ENCODE measurements around the gene MAGED1. TPM values are rescaled to one million over a fixed set of nuclear protein-coding genes. Genes with fewer than 3 reads are reported as not detected.

MAGED1 gene
- total and polyA plus RNA-seq, 2 donors (not counting 1 experiment from before 2014, with no cell fraction given): 72.0 to 390 TPM

DNA sequence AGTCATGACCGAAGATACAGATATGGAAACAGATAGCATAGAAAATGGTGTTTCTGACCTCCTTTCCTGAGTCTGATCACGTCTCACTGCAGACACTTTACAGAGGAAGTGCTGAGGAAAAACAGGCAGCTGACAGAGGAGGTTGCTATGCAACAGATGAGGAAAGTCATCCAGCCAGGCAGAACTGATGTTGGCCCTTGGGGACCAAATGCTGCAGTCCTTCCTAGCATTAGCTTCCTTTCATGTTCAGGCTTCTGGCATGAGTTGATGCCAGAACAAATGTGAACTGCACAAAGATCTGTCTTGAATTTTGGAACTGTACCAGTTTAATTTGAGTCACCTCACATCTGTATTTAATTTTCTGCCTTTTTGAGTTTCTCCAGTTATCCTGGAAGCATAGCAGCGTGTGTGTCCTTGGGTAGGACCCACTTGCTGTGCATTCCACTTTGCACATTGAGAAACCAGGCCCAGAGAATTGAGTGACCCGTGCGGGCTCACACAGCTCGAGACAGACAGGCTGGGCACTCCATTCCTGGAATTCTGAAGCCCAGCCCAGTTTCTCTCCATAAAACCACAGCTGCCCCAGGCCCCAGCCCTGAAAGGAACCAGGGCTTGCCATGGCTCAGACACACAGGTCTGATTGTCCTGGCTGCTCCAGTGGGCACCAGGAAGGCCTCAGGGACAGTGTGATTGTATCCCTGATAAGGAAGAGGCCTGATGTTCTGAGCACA is 1.4 kb upstream of the MAGED1 start:
- H3K4me2 ChIP-seq (ENCODE audit: extremely low read depth, insufficient read depth, low read length): peak overlapping the region; percentile 44
- H3K4me1 ChIP-seq (ENCODE audit: control insufficient read depth, extremely low read depth, insufficient read depth, low read length): peaks cover 11% of the 10 kb centered on the region
- H2AFZ ChIP-seq (ENCODE audit: low read length): no peak overlapping the region
- peaks cover 33% of the 10 kb centered on the region for H3K79me2 ChIP-seq (ENCODE audit: control insufficient read depth, insufficient read depth, low read length)
- TF ChIP-seq EZH2 (IDR thresholded peaks at IDR 0.05; ENCODE audit: low read length, missing control alignments): no peak
- TF ChIP-seq, protein P1, sequence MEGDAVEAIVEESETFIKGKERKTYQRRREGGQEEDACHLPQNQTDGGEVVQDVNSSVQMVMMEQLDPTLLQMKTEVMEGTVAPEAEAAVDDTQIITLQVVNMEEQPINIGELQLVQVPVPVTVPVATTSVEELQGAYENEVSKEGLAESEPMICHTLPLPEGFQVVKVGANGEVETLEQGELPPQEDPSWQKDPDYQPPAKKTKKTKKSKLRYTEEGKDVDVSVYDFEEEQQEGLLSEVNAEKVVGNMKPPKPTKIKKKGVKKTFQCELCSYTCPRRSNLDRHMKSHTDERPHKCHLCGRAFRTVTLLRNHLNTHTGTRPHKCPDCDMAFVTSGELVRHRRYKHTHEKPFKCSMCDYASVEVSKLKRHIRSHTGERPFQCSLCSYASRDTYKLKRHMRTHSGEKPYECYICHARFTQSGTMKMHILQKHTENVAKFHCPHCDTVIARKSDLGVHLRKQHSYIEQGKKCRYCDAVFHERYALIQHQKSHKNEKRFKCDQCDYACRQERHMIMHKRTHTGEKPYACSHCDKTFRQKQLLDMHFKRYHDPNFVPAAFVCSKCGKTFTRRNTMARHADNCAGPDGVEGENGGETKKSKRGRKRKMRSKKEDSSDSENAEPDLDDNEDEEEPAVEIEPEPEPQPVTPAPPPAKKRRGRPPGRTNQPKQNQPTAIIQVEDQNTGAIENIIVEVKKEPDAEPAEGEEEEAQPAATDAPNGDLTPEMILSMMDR (conservative IDR thresholded peaks at IDR 0.05 in 1 of 2, IDR thresholded peaks at IDR 0.05 in 1 of 2; ENCODE audit: low read depth in 1 of 2, low read length in 2 of 2): no peak
- H3K9ac ChIP-seq (ENCODE audit: insufficient read depth, low read length): no peak overlapping the region
- no peaks in the 10 kb centered on the region for H3K27me3 ChIP-seq (ENCODE audit: control insufficient read depth, insufficient read depth, low read length)
- no peaks in the 10 kb centered on the region for H4K20me1 ChIP-seq (ENCODE audit: control insufficient read depth, extremely low read depth, insufficient read depth, low read length)
- no peaks in the 10 kb centered on the region for H3K9me3 ChIP-seq (ENCODE audit: control insufficient read depth, insufficient read depth, low read depth, low read length)
- H3K27ac ChIP-seq (ENCODE audit: insufficient read depth, low read length): peak overlapping the region; percentile 79
- DNase-seq (ENCODE audit: low read depth in 2 of 2): peak; percentile 71 to 81
- peaks cover 2% of the 10 kb centered on the region for H3K36me3 ChIP-seq (ENCODE audit: control insufficient read depth, insufficient read depth, low read length)
- no peak overlapping the region for H3K4me3 ChIP-seq (replicated peaks in 1 of 4; ENCODE audit: control extremely low read depth in 1 of 4, insufficient read depth in 1 of 4, low read depth in 3 of 4, low read length in 4 of 4)

DNA sequence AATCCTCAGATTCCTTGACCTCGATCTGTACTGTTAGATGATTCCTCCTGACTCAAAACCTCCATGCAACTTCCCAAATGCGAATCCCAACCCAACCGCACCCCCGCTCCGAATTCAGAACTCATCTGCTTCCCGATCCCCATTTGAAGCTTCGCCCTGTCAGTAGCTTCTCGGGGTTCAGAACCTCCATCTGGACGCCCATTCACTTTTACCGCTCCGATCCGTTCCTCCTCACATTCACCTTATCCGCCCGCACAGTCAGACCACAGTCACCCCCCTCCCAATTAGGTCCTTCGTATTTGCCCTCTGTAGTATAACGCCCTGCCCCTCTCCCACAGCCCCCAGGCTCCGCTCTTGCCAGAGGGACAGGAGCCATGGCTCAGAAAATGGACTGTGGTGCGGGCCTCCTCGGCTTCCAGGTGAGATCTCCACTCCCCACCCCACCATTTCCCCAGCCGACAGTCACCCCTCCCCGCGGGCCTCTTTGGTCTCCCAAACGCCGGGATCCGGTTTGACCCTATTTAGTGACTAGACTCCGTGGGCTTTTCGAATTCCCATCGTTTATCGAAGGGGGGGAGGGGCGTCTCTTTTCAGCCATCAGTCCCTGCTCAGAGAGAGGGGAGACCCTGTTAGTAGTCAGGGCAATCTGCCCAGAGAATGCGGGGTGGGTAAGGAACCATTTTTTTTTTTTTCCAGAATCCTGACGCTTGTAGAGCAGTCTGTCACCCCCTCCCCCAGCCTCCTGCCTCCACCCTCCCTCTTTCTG is 691 bp downstream of the MAGED1 start:
- peak overlapping the region; percentile 72 for H3K9ac ChIP-seq (ENCODE audit: insufficient read depth, low read length)
- H3K79me2 ChIP-seq (ENCODE audit: control insufficient read depth, insufficient read depth, low read length): peaks cover 42% of the 10 kb centered on the region
- DNase-seq (ENCODE audit: low read depth in 2 of 2): peak; percentile 29 to 47
- no peak for TF ChIP-seq EZH2 (IDR thresholded peaks at IDR 0.05; ENCODE audit: low read length, missing control alignments)
- TF ChIP-seq, protein P1 (conservative IDR thresholded peaks at IDR 0.05 in 1 of 2, IDR thresholded peaks at IDR 0.05 in 1 of 2; ENCODE audit: low read depth in 1 of 2, low read length in 2 of 2): no peak
- H3K4me2 ChIP-seq (ENCODE audit: extremely low read depth, insufficient read depth, low read length): peak overlapping the region; percentile 88
- H4K20me1 ChIP-seq (ENCODE audit: control insufficient read depth, extremely low read depth, insufficient read depth, low read length): peaks cover 2% of the 10 kb centered on the region
- peaks cover 7% of the 10 kb centered on the region for H3K36me3 ChIP-seq (ENCODE audit: control insufficient read depth, insufficient read depth, low read length)
- H3K9me3 ChIP-seq (ENCODE audit: control insufficient read depth, insufficient read depth, low read depth, low read length): no peaks in the 10 kb centered on the region
- no peak overlapping the region for H2AFZ ChIP-seq (ENCODE audit: low read length)
- no peaks in the 10 kb centered on the region for H3K27me3 ChIP-seq (ENCODE audit: control insufficient read depth, insufficient read depth, low read length)
- H3K27ac ChIP-seq (ENCODE audit: insufficient read depth, low read length): peak overlapping the region; percentile 84
- peak overlapping the region; percentile 75 to 90 (median 76) for H3K4me3 ChIP-seq (replicated peaks in 1 of 4; ENCODE audit: control extremely low read depth in 1 of 4, insufficient read depth in 1 of 4, low read depth in 3 of 4, low read length in 4 of 4)
- H3K4me1 ChIP-seq (ENCODE audit: control insufficient read depth, extremely low read depth, insufficient read depth, low read length): peaks cover 11% of the 10 kb centered on the region

DNA sequence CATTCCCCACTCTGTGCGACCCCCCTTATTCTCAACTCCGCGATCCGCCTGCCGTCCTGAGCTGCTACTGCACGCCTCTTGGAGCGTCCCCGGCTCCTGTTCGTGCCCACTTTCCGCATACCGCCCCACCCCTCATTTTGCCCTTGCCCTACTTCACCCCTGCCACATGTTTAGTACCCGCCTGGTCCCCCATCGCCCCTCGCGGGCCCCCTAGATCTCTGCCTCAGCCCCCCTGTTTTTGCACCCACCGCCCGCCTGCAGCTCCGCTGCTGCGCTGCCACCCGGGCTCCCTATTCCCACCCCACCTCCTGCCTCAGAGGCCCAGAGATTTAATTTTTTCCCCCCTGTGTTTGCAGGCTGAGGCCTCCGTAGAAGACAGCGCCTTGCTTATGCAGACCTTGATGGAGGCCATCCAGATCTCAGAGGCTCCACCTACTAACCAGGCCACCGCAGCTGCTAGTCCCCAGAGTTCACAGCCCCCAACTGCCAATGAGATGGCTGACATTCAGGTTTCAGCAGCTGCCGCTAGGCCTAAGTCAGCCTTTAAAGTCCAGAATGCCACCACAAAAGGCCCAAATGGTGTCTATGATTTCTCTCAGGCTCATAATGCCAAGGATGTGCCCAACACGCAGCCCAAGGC is 1.4 kb downstream of the MAGED1 start:
- peaks cover 42% of the 10 kb centered on the region for H3K79me2 ChIP-seq (ENCODE audit: control insufficient read depth, insufficient read depth, low read length)
- no peaks in the 10 kb centered on the region for H3K27me3 ChIP-seq (ENCODE audit: control insufficient read depth, insufficient read depth, low read length)
- peak overlapping the region; percentile 88 for H3K4me2 ChIP-seq (ENCODE audit: extremely low read depth, insufficient read depth, low read length)
- DNase-seq (ENCODE audit: low read depth in 2 of 2): peak; percentile 36 to 42
- H3K9ac ChIP-seq (ENCODE audit: insufficient read depth, low read length): peak overlapping the region; percentile 72
- no peak overlapping the region for H2AFZ ChIP-seq (ENCODE audit: low read length)
- peak overlapping the region; percentile 75 to 90 (median 76) for H3K4me3 ChIP-seq (replicated peaks in 1 of 4; ENCODE audit: control extremely low read depth in 1 of 4, insufficient read depth in 1 of 4, low read depth in 3 of 4, low read length in 4 of 4)
- no peak for TF ChIP-seq EZH2 (IDR thresholded peaks at IDR 0.05; ENCODE audit: low read length, missing control alignments)
- TF ChIP-seq, protein P1 (conservative IDR thresholded peaks at IDR 0.05 in 1 of 2, IDR thresholded peaks at IDR 0.05 in 1 of 2; ENCODE audit: low read depth in 1 of 2, low read length in 2 of 2): no peak
- peaks cover 11% of the 10 kb centered on the region for H3K4me1 ChIP-seq (ENCODE audit: control insufficient read depth, extremely low read depth, insufficient read depth, low read length)
- H4K20me1 ChIP-seq (ENCODE audit: control insufficient read depth, extremely low read depth, insufficient read depth, low read length): peaks cover 3% of the 10 kb centered on the region
- peaks cover 7% of the 10 kb centered on the region for H3K36me3 ChIP-seq (ENCODE audit: control insufficient read depth, insufficient read depth, low read length)
- H3K9me3 ChIP-seq (ENCODE audit: control insufficient read depth, insufficient read depth, low read depth, low read length): no peaks in the 10 kb centered on the region
- peak overlapping the region; percentile 84 for H3K27ac ChIP-seq (ENCODE audit: insufficient read depth, low read length)
